ENCODE measurements around the gene SP5. TPM values are rescaled to one million over a fixed set of nuclear protein-coding genes. Genes with fewer than 3 reads are reported as not detected.

SP5 gene
- total and polyA plus RNA-seq, 9 of the 15 experiments (the other 6 are each of a cell fraction or from before 2014, with no cell fraction given): 0.03 to 1.7 (median 0.16) TPM; not detected in 1

DNA sequence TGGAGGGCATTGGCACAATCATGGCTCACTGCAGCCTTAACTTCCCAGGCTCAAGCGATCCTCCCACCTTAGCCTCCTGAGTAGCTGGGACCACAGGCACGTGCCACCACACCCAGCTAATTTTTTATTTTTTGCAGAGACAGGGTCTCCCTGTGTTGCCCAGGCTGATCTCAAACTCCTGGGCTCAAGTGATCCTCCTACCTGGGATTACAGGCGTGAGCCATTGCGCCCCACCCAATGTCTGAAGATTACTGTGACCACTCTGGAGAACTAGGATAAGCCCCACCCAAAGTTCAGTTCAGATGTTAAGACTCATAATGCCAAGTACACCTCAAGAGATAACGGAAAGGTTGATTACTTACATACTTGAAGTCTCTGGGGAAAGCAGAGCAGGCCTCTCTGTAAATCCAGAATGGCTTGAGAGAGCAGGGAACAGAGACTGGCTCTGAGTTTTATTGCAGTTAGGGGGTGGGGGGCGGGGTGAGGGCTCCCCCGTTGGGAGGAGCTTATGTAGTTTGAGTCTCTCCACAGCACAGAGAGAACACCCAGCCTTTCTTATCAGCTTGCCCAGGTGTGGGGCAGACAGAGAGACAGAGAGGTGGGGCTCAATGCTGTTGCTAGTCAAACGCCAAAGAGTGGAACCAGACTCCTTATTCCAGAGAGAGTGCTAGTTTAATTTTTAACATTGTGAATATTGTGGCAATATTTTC is 28.5 kb downstream of the SP5 start (continued):
- TF ChIP-seq, protein P1, sequence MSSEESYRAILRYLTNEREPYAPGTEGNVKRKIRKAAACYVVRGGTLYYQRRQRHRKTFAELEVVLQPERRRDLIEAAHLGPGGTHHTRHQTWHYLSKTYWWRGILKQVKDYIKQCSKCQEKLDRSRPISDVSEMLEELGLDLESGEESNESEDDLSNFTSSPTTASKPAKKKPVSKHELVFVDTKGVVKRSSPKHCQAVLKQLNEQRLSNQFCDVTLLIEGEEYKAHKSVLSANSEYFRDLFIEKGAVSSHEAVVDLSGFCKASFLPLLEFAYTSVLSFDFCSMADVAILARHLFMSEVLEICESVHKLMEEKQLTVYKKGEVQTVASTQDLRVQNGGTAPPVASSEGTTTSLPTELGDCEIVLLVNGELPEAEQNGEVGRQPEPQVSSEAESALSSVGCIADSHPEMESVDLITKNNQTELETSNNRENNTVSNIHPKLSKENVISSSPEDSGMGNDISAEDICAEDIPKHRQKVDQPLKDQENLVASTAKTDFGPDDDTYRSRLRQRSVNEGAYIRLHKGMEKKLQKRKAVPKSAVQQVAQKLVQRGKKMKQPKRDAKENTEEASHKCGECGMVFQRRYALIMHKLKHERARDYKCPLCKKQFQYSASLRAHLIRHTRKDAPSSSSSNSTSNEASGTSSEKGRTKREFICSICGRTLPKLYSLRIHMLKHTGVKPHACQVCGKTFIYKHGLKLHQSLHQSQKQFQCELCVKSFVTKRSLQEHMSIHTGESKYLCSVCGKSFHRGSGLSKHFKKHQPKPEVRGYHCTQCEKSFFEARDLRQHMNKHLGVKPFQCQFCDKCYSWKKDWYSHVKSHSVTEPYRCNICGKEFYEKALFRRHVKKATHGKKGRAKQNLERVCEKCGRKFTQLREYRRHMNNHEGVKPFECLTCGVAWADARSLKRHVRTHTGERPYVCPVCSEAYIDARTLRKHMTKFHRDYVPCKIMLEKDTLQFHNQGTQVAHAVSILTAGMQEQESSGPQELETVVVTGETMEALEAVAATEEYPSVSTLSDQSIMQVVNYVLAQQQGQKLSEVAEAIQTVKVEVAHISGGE (CRISPR knock-in tag; IDR thresholded peaks at IDR 0.05): no peak
- TF ChIP-seq CTBP1 (IDR thresholded peaks at IDR 0.05; ENCODE audit: borderline replicate concordance): peak; percentile 85
- TF ChIP-seq PYGO2 (tag; IDR thresholded peaks at IDR 0.05): no peak
- TF ChIP-seq, protein P2, sequence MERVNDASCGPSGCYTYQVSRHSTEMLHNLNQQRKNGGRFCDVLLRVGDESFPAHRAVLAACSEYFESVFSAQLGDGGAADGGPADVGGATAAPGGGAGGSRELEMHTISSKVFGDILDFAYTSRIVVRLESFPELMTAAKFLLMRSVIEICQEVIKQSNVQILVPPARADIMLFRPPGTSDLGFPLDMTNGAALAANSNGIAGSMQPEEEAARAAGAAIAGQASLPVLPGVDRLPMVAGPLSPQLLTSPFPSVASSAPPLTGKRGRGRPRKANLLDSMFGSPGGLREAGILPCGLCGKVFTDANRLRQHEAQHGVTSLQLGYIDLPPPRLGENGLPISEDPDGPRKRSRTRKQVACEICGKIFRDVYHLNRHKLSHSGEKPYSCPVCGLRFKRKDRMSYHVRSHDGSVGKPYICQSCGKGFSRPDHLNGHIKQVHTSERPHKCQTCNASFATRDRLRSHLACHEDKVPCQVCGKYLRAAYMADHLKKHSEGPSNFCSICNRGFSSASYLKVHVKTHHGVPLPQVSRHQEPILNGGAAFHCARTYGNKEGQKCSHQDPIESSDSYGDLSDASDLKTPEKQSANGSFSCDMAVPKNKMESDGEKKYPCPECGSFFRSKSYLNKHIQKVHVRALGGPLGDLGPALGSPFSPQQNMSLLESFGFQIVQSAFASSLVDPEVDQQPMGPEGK (CRISPR knock-in tag; IDR thresholded peaks at IDR 0.05; ENCODE audit: borderline replicate concordance): no peak
- no peak for TF ChIP-seq EHMT2 (IDR thresholded peaks at IDR 0.05)
- TF ChIP-seq HNRNPH1 (optimal IDR thresholded peaks at IDR 0.05; ENCODE audit: low read depth, low read length): no peak
- no peak for TF ChIP-seq ZNF408 (CRISPR knock-in tag; IDR thresholded peaks at IDR 0.05; ENCODE audit: low read depth)
- TF ChIP-seq SOX6 (IDR thresholded peaks at IDR 0.05): peak; percentile 63; the same call in 1 of the 2 replicates
- no peak for TF ChIP-seq ZNF124 (CRISPR knock-in tag; IDR thresholded peaks at IDR 0.05)
- TF ChIP-seq ZNF609 (CRISPR knock-in tag; IDR thresholded peaks at IDR 0.05; ENCODE audit: borderline replicate concordance): no peak
- TF ChIP-seq BRCA1 (IDR thresholded peaks at IDR 0.05): no peak
- TF ChIP-seq BRCA1 (CRISPR knock-in tag; IDR thresholded peaks at IDR 0.05): no peak
- no peak for TF ChIP-seq PKNOX1 (IDR thresholded peaks at IDR 0.05)
- TF ChIP-seq, protein P3, sequence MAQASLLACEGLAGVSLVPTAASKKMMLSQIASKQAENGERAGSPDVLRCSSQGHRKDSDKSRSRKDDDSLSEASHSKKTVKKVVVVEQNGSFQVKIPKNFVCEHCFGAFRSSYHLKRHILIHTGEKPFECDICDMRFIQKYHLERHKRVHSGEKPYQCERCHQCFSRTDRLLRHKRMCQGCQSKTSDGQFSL (CRISPR knock-in tag; IDR thresholded peaks at IDR 0.05): no peak
- TF ChIP-seq, protein P3 (tag; IDR thresholded peaks at IDR 0.05): no peak
